Measurements from ENCODE around the gene PTH2R. TPM values are rescaled to one million over a fixed set of nuclear protein-coding genes. Genes with fewer than 3 reads are reported as not detected.
"Not testable (repeated sequence)": the region's sequence is repeated elsewhere in the genome, so short reads cannot be mapped to it uniquely, and the experiment has no call there.

PTH2R gene
- total and polyA plus RNA-seq, 2 donors = 0.04 to 0.69 TPM

DNA sequence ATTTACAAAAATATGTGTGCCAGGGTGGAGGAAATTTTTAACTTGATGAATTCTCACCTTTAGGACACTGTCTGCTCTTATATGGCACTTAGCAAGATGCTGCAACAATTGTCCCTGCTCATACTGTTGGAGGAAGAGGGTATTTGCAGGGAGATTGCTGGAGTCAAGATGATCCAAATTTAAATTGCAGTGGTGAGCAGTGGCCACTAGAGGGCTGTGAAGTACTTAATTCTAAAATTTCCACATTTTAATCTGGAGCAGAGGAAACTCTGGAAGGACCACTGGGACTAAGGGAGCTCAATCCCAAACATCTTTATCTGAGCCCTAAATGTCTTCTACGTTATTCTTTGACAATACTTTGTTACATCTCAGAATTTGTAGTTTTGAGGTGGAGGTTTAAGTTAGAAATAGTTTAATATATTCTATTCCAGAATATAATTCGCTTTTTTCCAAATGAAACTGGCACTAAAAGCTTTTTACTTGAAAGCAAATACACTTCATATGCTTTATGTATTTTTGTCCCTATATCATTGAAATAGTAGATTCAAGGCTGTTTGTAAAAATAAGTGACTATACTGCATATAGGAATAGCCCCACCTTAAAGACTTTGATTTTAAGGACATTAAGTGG is 33.0 kb upstream of the PTH2R start:
- H3K4me3 ChIP-seq (ENCODE audit: low read depth, low read length) = no peak overlapping the region
- H3K36me3 ChIP-seq (ENCODE audit: insufficient read depth) = no peaks in the 10 kb centered on the region
- H3K27ac ChIP-seq (ENCODE audit: low read depth) = no peak overlapping the region
- 48% methylated on average over 2 of the region's 2 CpGs for WGBS
- H3K4me1 ChIP-seq (ENCODE audit: insufficient read depth) = no peaks in the 10 kb centered on the region
- DNase-seq (ENCODE audit: extremely low spot score) = peak; percentile 8

DNA sequence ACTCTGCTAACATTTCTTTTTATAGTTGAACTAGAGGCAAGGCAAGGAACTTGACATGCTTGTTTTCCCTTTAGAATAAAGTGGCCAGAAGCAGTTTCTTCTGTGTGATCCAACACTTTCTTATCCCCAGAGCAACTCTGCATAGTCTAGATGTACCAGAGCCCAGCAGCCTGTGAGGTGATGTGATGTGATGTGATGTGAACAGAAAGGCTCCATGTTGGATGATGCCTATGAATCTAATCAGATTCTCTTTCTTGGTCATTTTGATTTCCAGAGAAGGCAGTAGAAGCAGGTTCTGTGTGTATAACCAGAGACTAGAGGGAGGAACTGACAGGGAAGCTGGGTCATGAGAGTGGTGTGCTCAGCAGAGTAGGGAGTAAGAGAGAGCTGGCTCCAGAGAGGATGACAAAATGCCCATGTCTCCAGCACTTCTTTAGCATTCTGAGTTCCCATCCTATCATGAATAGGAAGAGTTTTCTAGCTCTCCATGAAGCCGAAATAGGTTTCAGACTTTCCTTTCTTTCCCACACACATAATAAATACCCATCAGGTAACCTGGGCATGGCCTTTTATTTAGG is 31.0 kb upstream of the PTH2R start:
- 69% methylated on average over 1 of the region's 1 CpG for WGBS
- no peaks in the 10 kb centered on the region for H3K36me3 ChIP-seq (ENCODE audit: insufficient read depth)
- no peak overlapping the region for H3K4me3 ChIP-seq (ENCODE audit: low read depth, low read length)
- H3K27ac ChIP-seq (ENCODE audit: low read depth) = no peak overlapping the region
- no peak for DNase-seq (ENCODE audit: extremely low spot score)
- H3K4me1 ChIP-seq (ENCODE audit: insufficient read depth) = no peaks in the 10 kb centered on the region

DNA sequence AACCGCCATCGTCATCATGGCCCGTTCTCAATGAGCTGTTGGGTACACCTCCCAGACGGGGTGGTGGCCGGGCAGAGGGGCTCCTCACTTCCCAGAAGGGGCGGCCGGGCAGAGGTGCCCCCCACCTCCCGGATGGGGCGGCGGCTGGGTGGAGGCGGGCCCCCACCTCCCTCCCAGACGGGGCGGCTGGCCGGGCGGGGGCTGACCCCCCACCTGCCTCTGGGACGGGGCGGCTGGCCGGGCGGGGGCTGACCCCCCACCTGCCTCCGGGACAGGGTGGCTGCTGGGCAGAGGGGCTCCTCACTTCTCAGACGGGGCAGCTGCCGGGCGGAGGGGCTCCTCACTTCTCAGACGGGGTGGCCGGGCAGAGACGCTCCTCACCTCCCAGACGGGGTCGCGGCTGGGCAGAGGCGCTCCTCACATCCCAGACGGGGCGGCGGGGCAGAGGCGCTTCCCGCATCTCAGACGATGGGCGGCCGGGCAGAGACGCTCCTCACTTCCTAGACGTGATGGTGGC is 29.2 kb upstream of the PTH2R start:
- 88% methylated on average over 32 of the region's 40 CpGs for WGBS
- H3K27ac ChIP-seq (ENCODE audit: low read depth); H3K4me3 ChIP-seq (ENCODE audit: low read depth, low read length); H3K36me3 ChIP-seq (ENCODE audit: insufficient read depth); DNase-seq (ENCODE audit: extremely low spot score); H3K4me1 ChIP-seq (ENCODE audit: insufficient read depth): not testable (repeated sequence)

DNA sequence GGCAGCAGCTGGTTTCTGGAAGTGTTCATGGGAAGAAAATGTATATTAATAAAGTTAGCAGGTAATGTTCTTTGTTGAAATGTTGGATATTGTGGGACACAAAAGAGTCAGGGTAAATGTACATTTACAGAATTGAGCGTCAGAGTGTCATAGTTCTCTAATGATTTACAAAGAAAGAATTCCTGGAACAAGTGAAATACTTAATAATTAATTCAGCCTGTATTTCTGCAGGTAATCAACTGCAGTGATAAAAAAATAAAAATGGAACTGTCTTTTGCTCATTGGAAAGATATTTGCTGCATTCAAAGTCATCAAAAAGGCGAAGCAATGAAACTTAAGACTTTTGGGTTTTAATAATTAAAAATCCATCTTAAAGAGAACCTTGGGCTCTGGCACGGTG is 27.4 kb upstream of the PTH2R start:
- H3K27ac ChIP-seq (ENCODE audit: low read depth) = no peak overlapping the region
- no peaks in the 10 kb centered on the region for H3K36me3 ChIP-seq (ENCODE audit: insufficient read depth)
- WGBS = 90% methylated on average over 3 of the region's 3 CpGs
- H3K4me3 ChIP-seq (ENCODE audit: low read depth, low read length) = no peak overlapping the region
- no peaks in the 10 kb centered on the region for H3K4me1 ChIP-seq (ENCODE audit: insufficient read depth)
- no peak for DNase-seq (ENCODE audit: extremely low spot score)

- Histone ChIP-seq H3K27ac (ENCODE audit: low read depth) (no peak overlapping the region), H3K36me3 (ENCODE audit: insufficient read depth) (no peaks in the 10 kb centered on the region), H3K4me3 (ENCODE audit: low read depth, low read length) (no peak overlapping the region), H3K4me1 (ENCODE audit: insufficient read depth) (no peaks in the 10 kb centered on the region)
- 65% methylated on average over 4 of the region's 4 CpGs for WGBS
- no peak for DNase-seq (ENCODE audit: extremely low spot score)
These were observed 22.0 kb upstream of the PTH2R start for GRCh38 chr2:208384637-208385036.

GRCh38 chr2:208386541-208386940 is 20.1 kb upstream of the PTH2R start:
- H3K4me3 ChIP-seq (ENCODE audit: low read depth, low read length) = no peak overlapping the region

DNA sequence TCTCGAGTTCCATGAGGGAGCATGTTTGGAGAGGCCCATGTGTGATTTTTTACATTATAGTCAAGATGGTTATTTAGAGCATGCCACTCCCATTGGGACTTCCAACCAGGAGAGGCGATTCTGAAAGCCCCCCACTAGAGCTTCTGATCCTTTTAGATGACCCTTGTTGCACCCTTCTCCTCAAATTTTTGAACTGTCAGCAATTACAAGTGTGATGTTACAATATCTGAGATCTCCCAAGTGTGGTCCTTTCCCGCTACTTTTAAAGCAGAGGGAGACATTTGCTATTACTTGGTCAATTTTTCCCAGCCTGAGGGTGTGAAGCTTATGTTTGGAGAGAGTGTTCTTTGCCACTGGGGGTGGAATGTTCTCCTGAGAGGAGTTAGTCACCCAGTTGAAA is 16.7 kb upstream of the PTH2R start:
- no peak for DNase-seq (ENCODE audit: extremely low spot score)
- 86% methylated on average over 3 of the region's 3 CpGs for WGBS
- Histone ChIP-seq H3K4me1 (ENCODE audit: insufficient read depth) (no peaks in the 10 kb centered on the region), H3K36me3 (ENCODE audit: insufficient read depth) (no peaks in the 10 kb centered on the region), H3K4me3 (ENCODE audit: low read depth, low read length) (no peak overlapping the region), H3K27ac (ENCODE audit: low read depth) (no peak overlapping the region)

More at GRCh38 chr2:208386541-208386940, 20.1 kb upstream of the PTH2R start:
- H3K36me3 ChIP-seq (ENCODE audit: insufficient read depth) = no peaks in the 10 kb centered on the region
- H3K4me1 ChIP-seq (ENCODE audit: insufficient read depth) = no peaks in the 10 kb centered on the region
- DNase-seq (ENCODE audit: extremely low spot score) = no peak
- H3K27ac ChIP-seq (ENCODE audit: low read depth) = no peak overlapping the region
- 28% methylated on average over 2 of the region's 2 CpGs for whole genome bisulfite sequencing

GRCh38 chr2:208392300-208392699 is 14.3 kb upstream of the PTH2R start:
- no peak for DNase-seq (ENCODE audit: extremely low spot score)
- WGBS = 86% methylated on average over 3 of the region's 3 CpGs
- Histone ChIP-seq H3K27ac (ENCODE audit: low read depth) (no peak overlapping the region), H3K4me3 (ENCODE audit: low read depth, low read length) (no peak overlapping the region), H3K4me1 (ENCODE audit: insufficient read depth) (no peaks in the 10 kb centered on the region), H3K36me3 (ENCODE audit: insufficient read depth) (no peaks in the 10 kb centered on the region)

DNA sequence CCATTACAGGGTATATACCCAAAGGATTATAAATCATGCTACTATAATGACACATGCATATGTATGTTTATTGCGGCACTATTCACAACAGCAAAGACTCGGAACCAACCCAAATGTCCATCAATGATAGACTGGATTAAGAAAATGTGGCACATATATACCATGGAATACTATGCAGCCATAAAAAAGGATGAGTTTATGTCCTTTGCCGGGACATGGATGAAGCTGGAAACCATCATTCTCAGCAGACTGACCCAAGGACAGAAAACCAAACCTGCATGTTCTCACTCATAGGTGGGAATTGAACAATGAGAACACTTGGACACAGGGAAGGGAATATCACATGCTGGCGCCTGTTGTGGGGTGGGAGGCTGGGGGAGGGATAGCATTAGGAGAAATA is 9.8 kb upstream of the PTH2R start:
- DNase-seq (ENCODE audit: extremely low spot score); H3K36me3 ChIP-seq (ENCODE audit: insufficient read depth); H3K4me3 ChIP-seq (ENCODE audit: low read depth, low read length); H3K27ac ChIP-seq (ENCODE audit: low read depth); H3K4me1 ChIP-seq (ENCODE audit: insufficient read depth): not testable (repeated sequence)
- WGBS = 96% methylated on average over 4 of the region's 4 CpGs

DNA sequence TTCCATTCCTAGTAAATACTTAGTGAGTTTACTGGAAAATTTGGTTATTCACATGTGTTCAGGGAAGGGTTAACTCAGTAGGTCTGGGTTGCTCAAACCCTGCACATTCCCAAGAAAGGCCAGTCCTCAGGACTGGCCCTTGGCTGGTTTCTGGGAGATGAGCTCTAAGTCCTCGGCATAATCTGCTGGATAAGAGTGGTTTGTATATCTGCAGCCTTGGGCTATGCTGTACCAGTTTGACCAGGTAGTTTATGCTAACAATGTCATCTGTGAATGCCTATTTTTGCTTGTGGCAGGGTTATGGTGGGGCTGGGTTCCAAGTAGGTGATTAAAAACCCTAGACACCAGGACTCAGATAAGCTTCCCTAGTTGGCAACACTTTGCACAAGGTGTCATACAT is 7.4 kb upstream of the PTH2R start:
- no peaks in the 10 kb centered on the region for H3K4me1 ChIP-seq (ENCODE audit: insufficient read depth)
- 36% methylated on average over 1 of the region's 1 CpG for WGBS
- no peaks in the 10 kb centered on the region for H3K36me3 ChIP-seq (ENCODE audit: insufficient read depth)
- no peak overlapping the region for H3K27ac ChIP-seq (ENCODE audit: low read depth)
- H3K4me3 ChIP-seq (ENCODE audit: low read depth, low read length) = no peak overlapping the region
- DNase-seq (ENCODE audit: extremely low spot score) = no peak

DNA sequence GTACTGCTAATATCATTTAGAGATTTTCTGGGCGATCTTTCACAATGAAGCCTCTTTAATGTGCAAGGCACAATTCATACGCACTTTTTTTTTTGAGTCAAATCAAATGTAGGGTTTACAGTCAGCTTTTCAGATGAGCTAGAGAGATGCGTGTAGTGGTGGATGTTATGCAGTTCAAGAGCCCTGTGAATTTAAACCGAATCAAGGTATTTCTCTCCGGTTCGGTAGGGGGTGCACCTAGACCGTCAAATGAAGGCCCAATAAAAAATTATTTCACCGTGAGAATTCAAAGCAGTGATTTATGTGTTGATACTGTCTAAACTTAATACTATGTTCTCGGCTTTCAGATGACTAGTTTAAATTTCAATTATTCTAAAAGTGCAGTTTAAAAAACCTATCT is 1.1 kb downstream of the PTH2R start:
- Histone ChIP-seq H3K36me3 (ENCODE audit: insufficient read depth) (no peaks in the 10 kb centered on the region), H3K4me3 (ENCODE audit: low read depth, low read length) (no peak overlapping the region)
- peak; percentile 13 for DNase-seq (ENCODE audit: extremely low spot score)

GRCh38 chr2:208413931-208414330 is 7.3 kb downstream of the PTH2R start:
- Histone ChIP-seq H3K36me3 (ENCODE audit: insufficient read depth) (no peaks in the 10 kb centered on the region), H3K4me1 (ENCODE audit: insufficient read depth) (no peaks in the 10 kb centered on the region), H3K4me3 (ENCODE audit: low read depth, low read length) (no peak overlapping the region), H3K27ac (ENCODE audit: low read depth) (no peak overlapping the region)
- DNase-seq (ENCODE audit: extremely low spot score) = no peak
- 79% methylated on average over 2 of the region's 2 CpGs for WGBS

More for the DNA sequence above, 1.1 kb downstream of the PTH2R start:
- no peak overlapping the region for H3K27ac ChIP-seq (ENCODE audit: low read depth)
- H3K4me1 ChIP-seq (ENCODE audit: insufficient read depth) = no peaks in the 10 kb centered on the region
- WGBS = 12% methylated on average over 9 of the region's 9 CpGs

DNA sequence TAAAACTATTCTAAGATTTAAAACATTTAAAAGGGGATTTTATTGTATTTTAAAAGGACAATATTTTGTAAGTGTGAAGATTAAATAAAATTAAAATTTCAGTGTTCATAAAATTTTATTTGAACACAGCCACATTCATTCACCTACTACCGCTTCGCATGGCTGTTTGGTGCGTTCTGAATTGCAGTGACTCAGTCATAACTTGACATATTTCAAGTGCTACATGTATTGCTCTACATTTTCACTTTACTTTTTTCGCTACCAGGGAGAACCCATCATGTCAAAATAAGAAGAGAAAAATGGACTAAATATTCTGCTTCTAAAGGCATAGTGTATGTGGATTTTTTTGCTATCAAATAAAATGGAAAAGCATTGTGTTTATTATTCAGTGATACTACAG is 8.7 kb downstream of the PTH2R start:
- Histone ChIP-seq H3K36me3 (ENCODE audit: insufficient read depth) (no peaks in the 10 kb centered on the region), H3K4me3 (ENCODE audit: low read depth, low read length) (no peak overlapping the region), H3K4me1 (ENCODE audit: insufficient read depth) (no peaks in the 10 kb centered on the region), H3K27ac (ENCODE audit: low read depth) (no peak overlapping the region)
- DNase-seq (ENCODE audit: extremely low spot score) = no peak
- WGBS = 88% methylated on average over 4 of the region's 4 CpGs

DNA sequence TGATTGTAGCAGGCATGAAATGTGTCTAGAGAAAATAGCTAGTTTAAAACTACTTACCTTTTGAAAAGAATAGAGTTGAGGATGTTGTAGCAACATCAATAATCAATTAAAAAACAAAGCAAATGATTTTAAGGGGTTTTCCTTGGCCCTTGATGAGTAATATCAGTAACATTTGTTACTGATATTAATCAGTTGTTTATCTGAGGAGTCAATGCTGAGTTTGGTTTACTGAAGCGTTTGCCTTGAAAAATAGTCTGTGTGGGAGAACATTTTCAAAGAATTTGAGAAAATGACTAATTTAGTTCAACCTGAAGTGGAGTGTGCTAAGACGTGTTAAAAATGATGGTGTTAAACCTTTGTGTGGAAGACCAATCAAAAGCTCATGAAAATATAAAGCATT is 9.3 kb downstream of the PTH2R start:
- Histone ChIP-seq H3K36me3 (ENCODE audit: insufficient read depth) (no peaks in the 10 kb centered on the region), H3K27ac (ENCODE audit: low read depth) (no peak overlapping the region), H3K4me1 (ENCODE audit: insufficient read depth) (no peaks in the 10 kb centered on the region), H3K4me3 (ENCODE audit: low read depth, low read length) (no peak overlapping the region)
- WGBS = 73% methylated on average over 2 of the region's 2 CpGs
- DNase-seq (ENCODE audit: extremely low spot score) = no peak

Measured in urinary bladder (tissue), 4 donors.